ENCODE results near the gene LNX2.
A peak's percentile ranks its signal among the peaks of the same experiment; 100 is the strongest.

Gene LNX2

DNA sequence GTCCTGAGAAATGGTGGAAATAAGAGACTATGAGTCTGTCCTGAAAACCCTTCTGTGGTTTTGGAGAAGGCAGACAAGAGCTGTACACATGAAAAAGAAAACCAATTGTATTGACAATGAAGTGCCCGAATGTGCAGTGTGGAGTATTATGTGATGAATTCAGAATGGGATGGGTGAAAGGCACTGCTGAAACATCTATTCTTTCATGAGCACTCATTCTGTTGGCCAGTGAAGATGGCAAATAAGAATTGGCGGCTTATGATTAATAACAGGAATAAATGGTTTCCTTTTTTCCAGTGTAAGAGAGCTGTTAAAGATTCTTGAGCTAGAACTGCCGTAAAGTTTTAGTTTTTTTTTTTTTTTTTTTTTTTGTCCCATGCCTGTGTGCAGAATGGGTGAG is 7.1 kb upstream of the LNX2 start:
- TF ChIP-seq, protein P1, sequence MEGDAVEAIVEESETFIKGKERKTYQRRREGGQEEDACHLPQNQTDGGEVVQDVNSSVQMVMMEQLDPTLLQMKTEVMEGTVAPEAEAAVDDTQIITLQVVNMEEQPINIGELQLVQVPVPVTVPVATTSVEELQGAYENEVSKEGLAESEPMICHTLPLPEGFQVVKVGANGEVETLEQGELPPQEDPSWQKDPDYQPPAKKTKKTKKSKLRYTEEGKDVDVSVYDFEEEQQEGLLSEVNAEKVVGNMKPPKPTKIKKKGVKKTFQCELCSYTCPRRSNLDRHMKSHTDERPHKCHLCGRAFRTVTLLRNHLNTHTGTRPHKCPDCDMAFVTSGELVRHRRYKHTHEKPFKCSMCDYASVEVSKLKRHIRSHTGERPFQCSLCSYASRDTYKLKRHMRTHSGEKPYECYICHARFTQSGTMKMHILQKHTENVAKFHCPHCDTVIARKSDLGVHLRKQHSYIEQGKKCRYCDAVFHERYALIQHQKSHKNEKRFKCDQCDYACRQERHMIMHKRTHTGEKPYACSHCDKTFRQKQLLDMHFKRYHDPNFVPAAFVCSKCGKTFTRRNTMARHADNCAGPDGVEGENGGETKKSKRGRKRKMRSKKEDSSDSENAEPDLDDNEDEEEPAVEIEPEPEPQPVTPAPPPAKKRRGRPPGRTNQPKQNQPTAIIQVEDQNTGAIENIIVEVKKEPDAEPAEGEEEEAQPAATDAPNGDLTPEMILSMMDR (IDR thresholded peaks at IDR 0.05; ENCODE audit: low read depth, low read length, missing control alignments) = no peak
- H3K4me3 ChIP-seq (replicated peaks; ENCODE audit: low read depth, low read length) = no peak overlapping the region
- no peak for DNase-seq (ENCODE audit: extremely low read depth, low read depth)

DNA sequence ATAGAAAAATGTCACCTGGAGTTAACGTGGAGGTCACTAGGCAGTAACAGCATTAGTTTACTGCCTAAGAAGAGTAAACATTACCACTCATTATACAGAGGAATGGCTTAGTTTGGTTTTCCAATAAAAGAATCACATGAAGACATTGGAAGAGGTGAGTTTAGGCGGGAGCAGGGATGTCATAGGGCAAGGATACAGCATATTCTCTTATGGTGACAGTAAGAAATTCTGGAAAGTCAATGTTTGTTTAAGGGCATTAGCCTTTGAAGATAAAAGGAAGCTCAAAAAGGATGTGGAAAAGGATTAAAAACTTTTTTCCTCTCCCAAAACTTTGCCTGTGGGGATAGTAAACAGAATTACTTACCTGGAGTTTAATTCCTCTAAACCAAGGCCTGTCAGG is 5.5 kb upstream of the LNX2 start:
- H3K4me3 ChIP-seq (replicated peaks; ENCODE audit: low read depth, low read length) = no peak overlapping the region
- TF ChIP-seq, protein P1 (IDR thresholded peaks at IDR 0.05; ENCODE audit: low read depth, low read length, missing control alignments) = no peak
- DNase-seq (ENCODE audit: extremely low read depth, low read depth) = no peak

DNA sequence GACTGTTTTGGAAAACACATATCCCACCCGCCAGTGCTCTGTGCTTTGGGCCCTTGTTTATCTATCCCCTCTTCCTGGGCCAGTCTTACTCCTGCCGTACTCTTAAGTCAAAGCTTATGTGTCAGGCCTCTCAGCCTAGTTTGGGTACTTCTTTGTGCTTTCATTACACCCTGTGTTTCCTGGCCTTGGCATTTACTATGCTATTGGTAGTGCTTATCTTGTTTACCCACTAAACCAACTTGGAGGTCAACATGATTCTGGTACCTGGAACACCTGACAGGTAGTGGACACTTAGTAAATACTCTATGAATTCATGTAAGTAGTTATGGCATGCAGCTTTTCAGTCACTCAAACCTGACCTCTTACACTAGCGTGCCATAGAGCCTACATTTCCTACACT is 3.7 kb upstream of the LNX2 start:
- DNase-seq (ENCODE audit: extremely low read depth, low read depth) = no peak
- no peak overlapping the region for H3K4me3 ChIP-seq (replicated peaks; ENCODE audit: low read depth, low read length)
- TF ChIP-seq, protein P1 (IDR thresholded peaks at IDR 0.05; ENCODE audit: low read depth, low read length, missing control alignments) = no peak

DNA sequence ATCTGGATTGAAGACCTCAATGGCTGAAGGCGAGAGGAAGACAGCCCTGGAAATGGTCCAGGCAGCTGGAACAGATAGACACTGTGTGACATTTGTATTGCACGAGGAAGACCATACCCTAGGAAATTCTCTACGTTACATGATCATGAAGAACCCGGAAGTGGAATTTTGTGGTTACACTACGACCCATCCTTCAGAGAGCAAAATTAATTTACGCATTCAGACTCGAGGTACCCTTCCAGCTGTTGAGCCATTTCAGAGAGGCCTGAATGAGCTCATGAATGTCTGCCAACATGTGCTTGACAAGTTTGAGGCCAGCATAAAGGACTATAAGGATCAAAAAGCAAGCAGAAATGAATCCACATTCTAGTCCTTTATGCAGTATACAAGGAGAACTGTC is 2.6 kb upstream of the LNX2 start:
- DNase-seq (ENCODE audit: extremely low read depth, low read depth) = no peak
- TF ChIP-seq, protein P1 (IDR thresholded peaks at IDR 0.05; ENCODE audit: low read depth, low read length, missing control alignments) = no peak
- peak overlapping the region; percentile 90 for H3K4me3 ChIP-seq (replicated peaks; ENCODE audit: low read depth, low read length)

DNA sequence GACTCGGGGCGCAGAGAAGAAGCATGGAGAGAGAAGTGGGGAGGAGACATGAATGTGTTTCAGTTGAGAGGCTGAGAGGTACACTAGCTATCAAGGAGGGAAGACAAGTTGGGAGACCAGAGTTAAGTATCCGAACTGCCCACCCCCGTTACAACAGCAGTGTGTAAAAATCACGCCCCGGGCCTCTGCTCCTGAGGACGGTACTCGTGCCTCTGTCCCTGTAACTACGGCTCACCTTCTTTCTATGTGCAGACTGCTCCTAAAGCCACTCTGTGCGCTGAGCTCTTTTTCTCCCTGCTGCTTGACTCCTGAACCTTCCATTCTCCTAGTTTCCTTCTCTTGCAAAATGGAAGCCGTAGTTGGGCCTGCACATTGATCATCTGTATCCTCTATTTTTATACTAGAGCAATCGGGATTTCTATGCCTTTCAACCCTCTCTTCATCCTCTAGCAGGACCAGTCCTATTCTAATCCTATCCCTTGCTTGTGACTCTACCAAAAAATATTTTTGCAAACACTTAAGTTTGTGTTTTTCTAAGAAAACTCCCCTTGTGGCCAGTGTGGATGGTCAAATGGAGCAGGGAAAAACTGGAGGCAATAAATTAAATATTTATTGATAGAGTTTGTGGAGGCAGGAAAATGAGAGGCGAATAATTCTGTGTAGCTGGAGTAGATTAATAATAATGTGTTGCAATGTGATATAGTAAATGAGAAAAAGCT is 1.9 kb upstream of the LNX2 start:
- TF ChIP-seq, protein P1 (IDR thresholded peaks at IDR 0.05; ENCODE audit: low read depth, low read length, missing control alignments) = no peak
- peak overlapping the region; percentile 90 for H3K4me3 ChIP-seq (replicated peaks; ENCODE audit: low read depth, low read length)
- no peak for DNase-seq (ENCODE audit: extremely low read depth, low read depth)

DNA sequence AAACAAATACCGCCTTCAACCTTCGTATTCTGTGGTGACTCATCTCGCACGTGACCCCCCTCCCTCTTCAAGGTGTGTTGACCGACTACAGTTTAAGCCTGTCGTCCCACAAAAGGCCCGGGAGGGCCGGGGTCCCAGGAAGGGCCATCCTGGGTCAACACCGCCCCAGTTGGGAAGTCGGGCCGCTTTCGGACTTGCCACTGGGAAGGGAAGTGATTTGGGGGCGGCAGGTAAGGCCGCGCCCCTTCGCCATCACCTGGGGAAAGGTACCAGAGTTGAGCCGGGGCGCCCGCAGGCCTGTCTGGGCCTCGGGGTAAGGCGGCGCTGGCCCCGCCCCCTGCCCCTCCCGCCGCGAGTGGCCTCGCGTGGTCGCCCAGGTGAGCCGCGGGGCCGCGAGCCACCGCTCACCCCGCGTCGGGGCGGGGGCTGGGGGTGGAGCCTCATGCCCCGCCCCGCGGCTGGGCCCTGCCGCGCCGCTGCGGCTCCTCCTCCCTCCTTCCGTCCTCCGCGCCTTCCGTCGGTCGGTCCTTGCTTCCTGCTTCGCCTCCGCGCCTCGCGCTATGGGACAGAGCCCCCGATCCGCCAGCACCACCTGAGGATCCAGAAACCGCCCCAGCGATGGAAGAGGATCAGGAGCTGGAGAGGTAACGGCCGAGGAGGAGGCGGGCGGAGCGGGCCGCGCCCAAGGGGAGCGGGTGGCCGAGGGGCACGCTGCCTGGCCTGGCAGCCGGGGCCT is 1.2 kb upstream of the LNX2 start, which contains the start of gene POLR1D:
POLR1D (plus strand) TSS at position 527 of the 736 bp plus-strand sequence; CDS start at position 619, 92 bp downstream.
- H3K4me3 ChIP-seq (replicated peaks; ENCODE audit: low read depth, low read length) = peak within 1 kb of the TSS; percentile 90
- DNase-seq (ENCODE audit: extremely low read depth, low read depth) = no peak
- TF ChIP-seq, protein P1 (IDR thresholded peaks at IDR 0.05; ENCODE audit: low read depth, low read length, missing control alignments) = no peak
